ENCODE measurements around the gene PLK1. TPM values are rescaled to one million over a fixed set of nuclear protein-coding genes. Genes with fewer than 3 reads are reported as not detected.

Gene PLK1
- total RNA-seq, 6 donors from 2014 or later: 2.5 to 14.0 (median 4.8) TPM

DNA sequence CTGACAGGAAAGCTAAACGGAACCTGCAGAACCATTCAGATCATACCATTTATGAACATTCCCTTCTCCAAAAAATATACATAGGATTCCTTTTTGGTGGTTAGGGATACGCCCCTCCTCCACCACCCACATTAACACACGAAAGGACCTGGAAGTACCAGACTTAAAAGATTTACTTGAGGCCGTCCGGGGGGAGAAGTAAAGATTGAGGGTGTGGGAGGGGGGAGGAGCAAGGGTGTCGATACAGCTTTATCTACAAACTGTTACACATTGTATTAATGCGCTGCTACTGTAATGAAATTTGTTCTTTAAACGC lies 38.1 kb upstream of the PLK1 start:
- WGBS, 2 donors: 0 to 1% methylated on average over 8 of the region's 8 CpGs
- Histone ChIP-seq H3K36me3 (peaks cover 3 to 47% (median 20%) of the 10 kb centered on the region in 4 donors), H3K27ac (peak overlapping the region; percentile 79 to 92 (median 85)), H3K9me3 (no peaks in the 10 kb centered on the region), H3K4me1 (peaks cover 19 to 24% (median 22%) of the 10 kb centered on the region in 4 donors), H3K4me3 (peak overlapping the region; percentile 63 to 97 (median 82)), H3K27me3 (no peaks in the 10 kb centered on the region)
- TF ChIP-seq POLR2AphosphoS5 (IDR thresholded peaks at IDR 0.05) (no peak), POLR2A (IDR thresholded peaks at IDR 0.05) (no peak), EP300 (IDR thresholded peaks at IDR 0.05) (no peak)
- TF ChIP-seq, protein P1, sequence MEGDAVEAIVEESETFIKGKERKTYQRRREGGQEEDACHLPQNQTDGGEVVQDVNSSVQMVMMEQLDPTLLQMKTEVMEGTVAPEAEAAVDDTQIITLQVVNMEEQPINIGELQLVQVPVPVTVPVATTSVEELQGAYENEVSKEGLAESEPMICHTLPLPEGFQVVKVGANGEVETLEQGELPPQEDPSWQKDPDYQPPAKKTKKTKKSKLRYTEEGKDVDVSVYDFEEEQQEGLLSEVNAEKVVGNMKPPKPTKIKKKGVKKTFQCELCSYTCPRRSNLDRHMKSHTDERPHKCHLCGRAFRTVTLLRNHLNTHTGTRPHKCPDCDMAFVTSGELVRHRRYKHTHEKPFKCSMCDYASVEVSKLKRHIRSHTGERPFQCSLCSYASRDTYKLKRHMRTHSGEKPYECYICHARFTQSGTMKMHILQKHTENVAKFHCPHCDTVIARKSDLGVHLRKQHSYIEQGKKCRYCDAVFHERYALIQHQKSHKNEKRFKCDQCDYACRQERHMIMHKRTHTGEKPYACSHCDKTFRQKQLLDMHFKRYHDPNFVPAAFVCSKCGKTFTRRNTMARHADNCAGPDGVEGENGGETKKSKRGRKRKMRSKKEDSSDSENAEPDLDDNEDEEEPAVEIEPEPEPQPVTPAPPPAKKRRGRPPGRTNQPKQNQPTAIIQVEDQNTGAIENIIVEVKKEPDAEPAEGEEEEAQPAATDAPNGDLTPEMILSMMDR (IDR thresholded peaks at IDR 0.05): no peak
- DNase-seq (no peak), ATAC-seq (ENCODE audit: low FRiP score in 2 of 2) (no peak)

DNA sequence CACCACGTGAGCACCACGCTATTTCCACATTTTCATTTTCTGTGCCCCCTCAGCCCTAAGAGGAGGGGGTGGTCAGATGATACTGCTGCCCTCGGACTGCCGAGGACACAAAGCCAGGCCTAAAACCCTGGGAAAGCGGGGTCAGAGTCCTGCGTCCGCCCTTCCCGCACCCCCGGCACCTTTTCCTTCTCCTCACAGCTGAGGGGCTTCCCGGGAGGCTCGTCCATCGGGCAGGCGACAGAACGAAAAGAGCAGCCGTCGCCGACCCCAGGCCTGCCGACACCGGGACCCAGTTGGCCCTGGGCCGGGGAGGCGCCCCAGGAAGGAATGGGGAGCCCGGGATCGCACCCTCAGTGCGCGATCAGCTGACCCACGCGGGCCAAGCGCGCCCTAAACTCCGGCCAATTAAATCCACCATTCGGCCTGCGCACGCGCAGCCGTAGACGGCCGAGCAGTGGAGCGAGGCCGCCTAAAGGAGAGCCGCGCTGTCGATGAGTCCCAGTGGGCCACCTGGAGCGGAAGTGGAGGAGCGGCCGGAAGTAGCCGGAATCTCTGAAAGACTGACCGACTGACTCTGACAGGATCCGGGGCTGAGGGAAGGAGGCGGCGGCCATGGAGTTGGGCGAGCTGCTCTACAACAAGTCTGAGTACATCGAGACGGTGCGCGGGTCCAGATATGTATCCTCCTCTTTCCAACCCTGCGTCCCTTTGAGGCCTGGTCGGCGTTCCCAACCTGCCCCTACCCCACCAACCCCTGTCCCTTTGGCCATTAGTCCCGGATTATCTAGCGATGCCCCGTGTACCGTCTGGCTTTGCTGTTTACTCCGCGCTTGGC lies 37.5 kb upstream of the PLK1 start, which contains the start of the genes DCTN5 and PALB2:
Gene DCTN5 (plus strand): TSS at position 536 of the 835 bp plus-strand sequence. CDS start 77 bp downstream, at position 613.
Gene PALB2 (minus strand): TSS at position 380 of the 835 bp plus-strand sequence. CDS start 153 bp downstream, at position 227.
- WGBS, 2 donors: 0 to 1% methylated on average over 14 to 63 of the region's 64 CpGs
- ATAC-seq (ENCODE audit: low FRiP score in 2 of 2): peak; percentile 99 to 100
- H3K27ac ChIP-seq: peak within 1 kb of the TSS; percentile 79 to 92 (median 85)

DNA sequence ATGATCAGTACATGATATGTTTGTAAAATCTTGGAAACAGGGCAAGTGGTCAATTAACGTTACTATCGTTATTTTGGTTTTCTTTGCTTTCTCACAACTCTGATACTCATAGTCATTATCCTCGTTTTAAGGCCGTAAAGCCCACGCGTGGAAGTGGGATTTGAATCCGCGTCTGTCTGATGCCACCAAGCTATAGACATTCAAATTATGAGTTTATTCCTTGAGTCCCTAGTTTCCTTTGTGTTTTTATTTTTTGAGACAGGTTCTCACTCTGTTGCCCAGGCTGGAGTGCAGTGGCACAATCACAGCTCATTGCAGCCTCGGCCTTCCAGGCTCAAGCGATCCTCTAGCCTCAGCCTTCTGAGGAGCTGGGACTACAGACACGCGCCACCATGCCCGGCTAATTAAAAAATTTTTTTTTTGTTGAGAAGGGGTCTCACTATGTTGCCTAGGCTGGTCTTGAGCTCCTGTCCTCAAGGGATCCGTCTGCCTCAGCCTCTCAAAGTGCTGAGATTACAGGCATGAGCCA lies 36.4 kb upstream of the PLK1 start:
- peaks cover 19 to 24% (median 22%) of the 10 kb centered on the region in 4 donors for H3K4me1 ChIP-seq
- 75 to 76% methylated on average over 14 of the region's 14 CpGs for WGBS, 2 donors
- DNase-seq: no peak
- no peaks in the 10 kb centered on the region for H3K27me3 ChIP-seq
- H3K4me3 ChIP-seq: peak overlapping the region; percentile 63 to 97 (median 82)
- ATAC-seq (ENCODE audit: low FRiP score in 2 of 2): no peak
- H3K36me3 ChIP-seq: peaks cover 6 to 39% (median 17%) of the 10 kb centered on the region in 4 donors
- H3K9me3 ChIP-seq: no peaks in the 10 kb centered on the region
- peak overlapping the region in 1 of 4 donors; percentile 81 for H3K27ac ChIP-seq
- TF ChIP-seq POLR2AphosphoS5 (IDR thresholded peaks at IDR 0.05): no peak
- TF ChIP-seq EP300 (IDR thresholded peaks at IDR 0.05): no peak
- no peak for TF ChIP-seq POLR2A (IDR thresholded peaks at IDR 0.05)
- TF ChIP-seq, protein P1 (IDR thresholded peaks at IDR 0.05): no peak

More for the DNA sequence above, 37.5 kb upstream of the PLK1 start, which contains the start of the genes DCTN5 and PALB2:
- TF ChIP-seq, protein P1 (IDR thresholded peaks at IDR 0.05): peak in 3 of 6 experiments; percentile 6 to 43 (median 21)
- TF ChIP-seq POLR2AphosphoS5 (IDR thresholded peaks at IDR 0.05) (peak; percentile 58 to 88), EP300 (IDR thresholded peaks at IDR 0.05) (no peak), POLR2A (IDR thresholded peaks at IDR 0.05) (peak in 2 of 4 donors; percentile 13 to 63)
- Histone ChIP-seq H3K36me3 (peaks cover 6 to 45% (median 19%) of the 10 kb centered on the region in 4 donors), H3K27me3 (no peaks in the 10 kb centered on the region), H3K4me1 (peaks cover 19 to 24% (median 22%) of the 10 kb centered on the region in 4 donors), H3K4me3 (peak within 1 kb of the TSS; percentile 63 to 97 (median 82)), H3K9me3 (no peaks in the 10 kb centered on the region)
- peak; percentile 96 to 97 for DNase-seq

DNA sequence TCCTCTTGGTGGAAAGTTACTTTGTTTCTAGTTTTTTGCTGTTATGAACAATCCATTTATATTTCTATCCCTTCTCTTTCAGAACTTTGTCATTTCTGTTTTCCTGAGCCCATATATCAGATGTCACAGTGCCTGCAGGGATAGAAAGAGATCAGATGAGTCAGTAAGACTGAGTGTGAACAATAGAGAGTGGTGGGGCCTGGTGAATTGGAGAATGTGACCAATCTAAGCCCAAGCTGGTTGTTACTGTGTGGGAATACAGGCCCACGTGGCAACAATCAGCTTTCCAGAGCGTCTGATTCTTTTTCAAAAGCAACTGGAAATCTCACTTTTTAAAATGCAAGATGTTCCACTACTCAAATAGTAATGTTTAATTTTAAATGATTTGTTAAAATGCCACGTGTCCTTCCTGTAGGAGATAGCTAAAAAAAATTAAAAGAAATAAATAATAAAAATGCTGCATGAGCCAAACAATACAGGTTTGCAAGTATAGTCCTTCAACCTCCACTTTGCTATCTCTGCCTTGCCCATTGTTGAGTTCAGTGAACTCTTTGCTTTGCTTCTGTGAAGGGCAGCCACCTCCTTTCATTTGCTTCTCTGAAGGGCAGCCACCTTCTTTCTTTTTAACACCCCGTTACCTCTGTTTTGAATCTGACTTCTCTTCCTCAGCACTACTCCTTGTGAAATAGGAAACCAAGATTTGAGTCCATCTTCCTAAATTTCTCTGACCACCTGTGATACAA lies 27.8 kb upstream of the PLK1 start:
- Histone ChIP-seq H3K36me3 (peaks cover 3 to 51% (median 20%) of the 10 kb centered on the region in 4 donors), H3K9me3 (no peaks in the 10 kb centered on the region), H3K27ac (no peak overlapping the region), H3K27me3 (no peaks in the 10 kb centered on the region), H3K4me1 (no peaks in the 10 kb centered on the region), H3K4me3 (no peak overlapping the region)
- 88 to 91% methylated on average over 4 of the region's 4 CpGs for WGBS, 2 donors
- DNase-seq (no peak), ATAC-seq (ENCODE audit: low FRiP score in 2 of 2) (no peak)
- TF ChIP-seq POLR2A (IDR thresholded peaks at IDR 0.05) (no peak), EP300 (IDR thresholded peaks at IDR 0.05) (no peak), POLR2AphosphoS5 (IDR thresholded peaks at IDR 0.05) (no peak)
- TF ChIP-seq, protein P1 (IDR thresholded peaks at IDR 0.05): no peak
